Stimulated activated CD8-positive, alpha-beta memory T cell treated with anti-CD3 and anti-CD28 coated beads, Interleukin-7, amount 100 ng/mL, for 48 hours (primary cell): Measurements from ENCODE around the gene KCNQ1.

Experiments used
- DNase-seq, 2 donors: peaks; one replicate each; pipeline ENCODE4 v3.0.0-alpha.2; 2020; ENCODE audit warnings: low read depth in 1 of 2; ENCODE audit errors: extremely low read depth in 1 of 2

Gene KCNQ1

GRCh38 chr11:2828585-2829330 lies 383.9 kb downstream of the KCNQ1 start:
- no peak for DNase-seq

GRCh38 chr11:2830030-2830812 lies 385.4 kb downstream of the KCNQ1 start:
- DNase-seq = no peak

GRCh38 chr11:2830886-2831285 lies 386.1 kb downstream of the KCNQ1 start:
- DNase-seq = no peak

- no peak for DNase-seq
Measured at GRCh38 chr11:2831781-2832532, 387.1 kb downstream of the KCNQ1 start.

GRCh38 chr11:2832533-2833020 lies 387.8 kb downstream of the KCNQ1 start:
- DNase-seq = no peak

- no peak for DNase-seq
Measured at GRCh38 chr11:2833051-2833715, 388.4 kb downstream of the KCNQ1 start.

- no peak for DNase-seq
Measured at GRCh38 chr11:2833716-2834502, 389.1 kb downstream of the KCNQ1 start.

GRCh38 chr11:2834503-2835273 lies 389.9 kb downstream of the KCNQ1 start:
- DNase-seq = no peak

GRCh38 chr11:2835296-2835695 lies 390.5 kb downstream of the KCNQ1 start:
- DNase-seq = no peak

- no peak for DNase-seq
Measured at GRCh38 chr11:2835751-2836150, 390.9 kb downstream of the KCNQ1 start.

- DNase-seq = no peak
Measured at GRCh38 chr11:2836315-2837095, 391.7 kb downstream of the KCNQ1 start.

- DNase-seq = no peak
Measured at GRCh38 chr11:2837096-2837601, 392.3 kb downstream of the KCNQ1 start.

- DNase-seq = no peak
Measured at GRCh38 chr11:2837651-2838050, 392.8 kb downstream of the KCNQ1 start.

GRCh38 chr11:2838091-2838490 lies 393.3 kb downstream of the KCNQ1 start:
- no peak for DNase-seq

GRCh38 chr11:2838676-2839294 lies 394.0 kb downstream of the KCNQ1 start:
- DNase-seq = no peak

GRCh38 chr11:2839395-2839943 lies 394.7 kb downstream of the KCNQ1 start:
- DNase-seq = no peak

- DNase-seq = no peak
Measured at GRCh38 chr11:2841411-2842190, 396.8 kb downstream of the KCNQ1 start.
